Mucosa of stomach (tissue), 1 donor: Measurements from ENCODE around the gene S100A7A.
"Not testable (repeated sequence)": the region's sequence is repeated elsewhere in the genome, so short reads cannot be mapped to it uniquely, and the experiment has no call there.

ENCODE experiments used
- H3K27me3 ChIP-seq: one replicate; pipeline ENCODE4 v1.7.0; 2013; ENCODE audit warnings: mild to moderate bottlenecking, low read length; ENCODE audit not compliant: control insufficient read depth, insufficient read depth
- H3K36me3 ChIP-seq: one replicate; pipeline ENCODE4 v1.7.0; 2013; ENCODE audit warnings: low read length; ENCODE audit not compliant: control insufficient read depth, insufficient read depth
- H3K4me1 ChIP-seq: one replicate; pipeline ENCODE4 v1.7.0; 2013; ENCODE audit warnings: mild to moderate bottlenecking, low read length; ENCODE audit not compliant: control insufficient read depth, insufficient read depth
- H3K4me3 ChIP-seq: one replicate; pipeline ENCODE4 v1.7.0; 2013; ENCODE audit warnings: low read length
- H3K9ac ChIP-seq: one replicate; pipeline ENCODE4 v1.7.0; 2013; ENCODE audit warnings: mild to moderate bottlenecking, low read length, moderate library complexity
- H3K9me3 ChIP-seq: one replicate; pipeline ENCODE4 v1.7.0; 2013; ENCODE audit warnings: mild to moderate bottlenecking, low read length, moderate library complexity; ENCODE audit not compliant: control insufficient read depth
- donor health status: Pancreatic carcinoma.

The S100A7A gene

DNA sequence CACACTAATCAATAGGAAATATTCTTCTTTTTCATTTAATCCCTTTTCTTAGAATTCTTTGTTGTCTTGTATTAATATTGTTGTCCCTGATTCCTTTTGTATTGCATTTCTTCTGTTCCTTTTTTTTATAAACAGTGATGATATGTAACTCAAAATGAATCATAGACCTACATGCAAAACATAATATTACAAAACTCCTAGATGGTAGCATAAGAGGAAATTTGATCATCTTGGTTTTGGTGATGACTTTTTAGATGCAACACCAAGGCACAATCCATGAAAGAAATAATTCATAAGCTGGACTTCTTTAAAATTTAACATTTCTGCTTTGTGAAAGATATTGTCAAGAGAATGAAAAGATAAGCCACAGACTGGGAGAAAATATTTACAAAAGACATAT is 2.4 kb upstream of the S100A7A start:
- not testable (repeated sequence) for H3K27me3 ChIP-seq, H3K36me3 ChIP-seq, H3K9ac ChIP-seq, H3K4me3 ChIP-seq, H3K4me1 ChIP-seq, H3K9me3 ChIP-seq

DNA sequence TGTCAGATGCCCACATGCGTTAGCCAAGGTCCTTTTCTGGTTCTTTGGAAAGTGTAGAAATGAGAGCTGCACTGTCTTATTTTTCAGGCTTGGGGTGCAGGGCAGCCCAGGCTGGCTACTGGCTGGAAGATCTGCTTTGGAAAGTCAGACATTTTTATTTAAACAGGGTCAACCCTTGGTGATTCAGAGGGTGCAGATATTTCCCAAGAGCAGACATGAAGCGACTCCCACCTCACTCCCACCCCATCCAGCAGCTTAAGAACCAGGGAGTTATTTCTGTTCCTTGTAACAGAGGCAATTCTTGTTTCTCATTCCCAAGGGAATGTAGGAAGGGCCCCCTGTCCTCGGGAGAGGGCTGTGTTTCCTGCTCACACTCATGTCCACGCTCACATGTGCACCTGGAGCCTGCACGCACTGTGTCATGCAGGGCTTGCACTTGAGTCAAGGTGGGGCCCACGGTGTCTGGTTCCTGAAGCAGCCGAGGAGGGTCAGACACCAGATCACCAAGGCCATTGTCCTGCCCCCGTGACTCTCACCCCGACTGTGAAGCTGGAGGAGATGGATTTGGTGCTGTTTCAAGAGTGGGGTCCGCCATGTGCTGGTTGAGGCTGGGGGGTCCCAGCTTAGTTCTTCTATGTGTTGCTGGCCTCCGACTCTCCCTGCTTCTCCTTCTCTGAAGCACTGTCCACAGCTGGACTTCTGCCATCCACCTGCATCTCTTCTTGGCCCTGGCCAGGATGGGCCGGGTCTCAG is 992 bp downstream of the S100A7A start:
- Histone ChIP-seq H3K27me3 (no peaks in the 10 kb centered on the region), H3K4me1 (no peaks in the 10 kb centered on the region), H3K4me3 (no peak overlapping the region), H3K36me3 (no peaks in the 10 kb centered on the region), H3K9ac (no peak overlapping the region), H3K9me3 (no peaks in the 10 kb centered on the region)

DNA sequence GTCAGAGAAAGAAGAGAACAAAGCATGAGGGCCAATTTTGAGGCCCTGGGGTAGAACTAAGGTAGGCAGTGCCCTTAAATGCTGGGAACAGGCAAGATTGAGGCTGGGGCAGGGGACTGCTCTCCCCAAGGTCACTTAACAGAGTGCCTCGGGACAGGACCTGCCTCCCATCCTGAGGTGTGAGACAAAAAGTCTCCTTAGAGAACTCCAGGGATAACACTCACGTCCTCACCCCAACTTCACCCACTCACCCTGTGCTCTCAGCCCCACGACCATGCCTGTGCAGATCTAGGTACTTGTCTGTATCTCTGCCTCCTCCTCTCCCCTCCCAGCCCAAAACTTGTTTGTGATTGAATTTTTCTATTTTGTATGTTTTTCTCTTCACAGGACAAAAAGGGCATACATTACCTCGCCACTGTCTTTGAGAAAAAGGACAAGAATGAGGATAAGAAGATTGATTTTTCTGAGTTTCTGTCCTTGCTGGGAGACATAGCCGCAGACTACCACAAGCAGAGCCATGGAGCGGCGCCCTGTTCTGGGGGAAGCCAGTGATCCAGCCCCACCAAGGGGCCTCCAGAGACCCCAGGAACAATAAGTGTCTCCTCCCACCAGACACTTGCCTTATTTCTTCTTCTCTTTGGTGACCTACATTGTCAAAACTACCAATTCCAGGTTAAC is 2.6 kb downstream of the S100A7A start:
- H3K4me3 ChIP-seq, H3K36me3 ChIP-seq, H3K4me1 ChIP-seq, H3K9me3 ChIP-seq, H3K9ac ChIP-seq, H3K27me3 ChIP-seq: not testable (repeated sequence)

DNA sequence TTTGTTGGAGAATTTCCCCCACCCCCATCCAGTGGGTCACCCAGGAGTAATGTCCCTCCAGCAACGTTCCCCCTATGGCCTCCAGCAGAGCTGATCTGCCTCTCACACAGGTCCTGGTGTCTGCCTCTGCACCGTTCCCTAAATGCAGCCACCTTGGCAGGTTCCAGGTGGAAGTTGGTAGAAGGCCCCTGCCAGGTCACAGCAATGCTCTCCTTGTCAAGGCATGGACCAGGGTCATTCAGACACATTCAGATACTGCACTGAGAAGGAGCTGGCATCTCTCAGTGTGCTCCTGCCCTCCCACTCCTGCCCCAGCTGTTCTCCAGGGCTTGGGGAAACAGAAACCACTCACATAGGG is 3.1 kb downstream of the S100A7A start:
- H3K4me3 ChIP-seq, H3K36me3 ChIP-seq, H3K4me1 ChIP-seq, H3K9ac ChIP-seq, H3K9me3 ChIP-seq, H3K27me3 ChIP-seq: not testable (repeated sequence)

DNA sequence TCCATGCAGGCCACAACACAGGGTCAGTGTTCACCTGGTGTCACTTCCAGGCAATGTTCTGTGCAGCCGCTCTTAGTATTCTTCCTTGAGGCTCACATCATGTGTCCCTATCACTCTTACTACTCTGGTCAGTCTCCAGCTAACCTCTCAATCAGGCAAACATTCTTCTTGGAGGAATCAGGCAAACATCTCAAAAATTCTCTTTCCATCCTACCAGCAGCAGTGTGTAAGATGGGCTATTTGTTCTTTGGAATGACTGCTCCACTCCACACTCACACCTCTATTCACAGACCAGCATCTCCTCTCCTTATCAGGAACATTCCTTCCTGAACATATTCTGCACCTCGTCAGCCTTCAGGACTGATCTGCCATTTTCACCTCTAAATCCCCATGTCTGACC is 4.0 kb downstream of the S100A7A start:
- no peaks in the 10 kb centered on the region for H3K4me1 ChIP-seq
- no peak overlapping the region for H3K4me3 ChIP-seq

DNA sequence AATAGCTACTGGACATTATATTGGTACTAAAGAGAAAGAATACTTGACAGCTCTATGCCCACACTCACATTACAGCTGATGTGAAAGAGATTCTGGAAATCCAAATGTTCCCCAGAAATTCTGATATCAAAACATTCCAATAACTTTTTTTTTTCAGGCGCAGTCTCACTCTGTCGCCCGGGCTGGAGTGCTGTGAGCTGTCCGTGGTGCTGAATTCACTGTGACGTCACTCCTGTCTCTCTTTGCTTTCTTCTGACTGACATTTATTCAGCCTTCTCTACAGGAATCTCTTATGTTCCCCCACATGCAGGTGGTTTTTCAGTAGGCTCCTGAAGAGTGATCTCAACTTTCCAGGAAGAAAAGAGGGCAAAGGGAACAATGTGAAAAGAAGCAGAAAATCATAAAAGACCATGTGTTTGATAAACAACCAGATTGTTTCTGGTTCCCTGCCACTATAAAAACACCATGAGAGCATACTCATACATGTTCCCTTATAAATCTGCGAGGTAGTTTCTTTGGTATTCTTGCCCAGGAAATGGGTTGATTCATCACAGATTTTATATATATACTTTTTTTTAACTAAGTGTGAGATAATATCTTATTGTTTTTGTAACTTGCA is 6.2 kb downstream of the S100A7A start:
- H3K9ac ChIP-seq, result no peak overlapping the region
- H3K4me1 ChIP-seq, result no peaks in the 10 kb centered on the region
- H3K36me3 ChIP-seq, result no peaks in the 10 kb centered on the region
- no peak overlapping the region for H3K4me3 ChIP-seq
- H3K27me3 ChIP-seq, result no peaks in the 10 kb centered on the region
- H3K9me3 ChIP-seq, result no peaks in the 10 kb centered on the region

More for the DNA sequence above, 4.0 kb downstream of the S100A7A start:
- Histone ChIP-seq H3K9me3 (no peaks in the 10 kb centered on the region), H3K36me3 (no peaks in the 10 kb centered on the region), H3K9ac (no peak overlapping the region), H3K27me3 (no peaks in the 10 kb centered on the region)

DNA sequence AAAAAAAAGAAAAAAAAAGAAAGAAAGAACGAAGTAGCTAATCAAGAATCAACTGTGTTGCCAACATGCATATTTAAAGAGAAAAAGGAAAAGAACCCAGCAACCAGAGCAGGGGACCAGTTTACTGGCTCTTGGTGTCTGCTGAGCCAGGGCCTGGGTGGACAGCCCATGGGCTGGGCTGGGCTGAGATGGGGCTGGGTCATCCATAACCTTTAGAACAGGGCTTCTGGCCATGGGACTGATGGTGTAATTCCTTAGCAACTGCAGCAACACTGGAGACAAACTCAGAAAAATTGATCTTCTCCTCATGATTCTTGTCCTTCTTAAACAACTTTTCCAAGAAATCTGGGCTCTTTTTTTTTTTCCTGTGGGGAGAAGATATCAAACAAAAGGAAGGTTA is 10.5 kb downstream of the S100A7A start:
- no peaks in the 10 kb centered on the region for H3K27me3 ChIP-seq
- no peaks in the 10 kb centered on the region for H3K36me3 ChIP-seq
- no peak overlapping the region for H3K9ac ChIP-seq
- no peaks in the 10 kb centered on the region for H3K4me1 ChIP-seq
- H3K9me3 ChIP-seq, result no peaks in the 10 kb centered on the region
- H3K4me3 ChIP-seq, result no peak overlapping the region

DNA sequence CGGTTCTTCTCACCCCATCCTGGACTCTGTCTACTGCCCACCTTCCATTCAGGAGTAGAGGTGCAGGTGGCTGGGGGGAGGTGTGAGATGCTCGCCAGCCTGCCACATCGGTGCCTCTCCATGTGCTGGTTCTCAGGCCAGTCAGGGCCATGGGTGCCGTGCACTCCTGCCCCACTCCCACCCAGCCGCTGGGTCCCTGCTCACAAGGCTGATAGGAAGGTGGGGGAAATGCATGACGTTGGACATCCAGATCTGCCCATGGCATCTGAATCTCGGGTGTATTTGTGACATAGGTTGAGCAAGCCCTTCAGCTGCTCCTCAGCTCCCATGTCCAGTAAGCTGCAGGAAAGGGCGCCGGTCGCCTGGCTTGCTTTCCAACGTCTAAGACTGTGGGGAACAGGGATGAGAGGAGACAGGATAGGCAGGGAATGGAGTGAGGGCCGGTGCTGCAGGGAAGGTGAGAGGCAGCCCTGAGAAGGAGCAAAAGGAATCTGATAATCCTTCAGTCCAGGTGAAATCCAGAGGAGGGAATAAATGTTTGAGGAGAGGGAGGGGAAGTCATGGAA is 11.8 kb downstream of the S100A7A start:
- Histone ChIP-seq H3K36me3 (no peaks in the 10 kb centered on the region), H3K27me3 (no peaks in the 10 kb centered on the region), H3K9me3 (no peaks in the 10 kb centered on the region), H3K9ac (no peak overlapping the region), H3K4me3 (no peak overlapping the region), H3K4me1 (no peaks in the 10 kb centered on the region)

DNA sequence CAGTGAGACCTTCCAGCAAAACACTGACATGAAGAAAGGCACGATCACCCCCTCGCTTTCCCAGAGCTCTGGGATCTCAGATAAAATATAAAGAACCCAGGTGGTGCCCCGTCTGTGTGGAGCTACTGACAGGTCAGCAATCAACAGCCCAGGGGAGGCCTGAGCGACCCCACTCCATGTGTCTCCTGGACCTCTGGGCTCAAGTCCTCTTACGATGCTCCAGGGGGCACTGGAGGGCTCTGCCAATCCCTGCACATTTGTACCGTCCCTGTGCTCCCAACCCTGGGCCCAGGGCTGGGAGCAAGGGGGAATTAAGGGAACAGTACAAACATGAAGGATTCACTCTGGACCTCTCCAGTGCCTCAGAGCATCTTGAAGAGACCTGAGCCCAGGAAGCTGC is 12.5 kb downstream of the S100A7A start:
- no peaks in the 10 kb centered on the region for H3K36me3 ChIP-seq
- H3K9me3 ChIP-seq, result no peaks in the 10 kb centered on the region
- H3K4me1 ChIP-seq, result no peaks in the 10 kb centered on the region
- no peak overlapping the region for H3K4me3 ChIP-seq
- no peaks in the 10 kb centered on the region for H3K27me3 ChIP-seq
- H3K9ac ChIP-seq, result no peak overlapping the region

DNA sequence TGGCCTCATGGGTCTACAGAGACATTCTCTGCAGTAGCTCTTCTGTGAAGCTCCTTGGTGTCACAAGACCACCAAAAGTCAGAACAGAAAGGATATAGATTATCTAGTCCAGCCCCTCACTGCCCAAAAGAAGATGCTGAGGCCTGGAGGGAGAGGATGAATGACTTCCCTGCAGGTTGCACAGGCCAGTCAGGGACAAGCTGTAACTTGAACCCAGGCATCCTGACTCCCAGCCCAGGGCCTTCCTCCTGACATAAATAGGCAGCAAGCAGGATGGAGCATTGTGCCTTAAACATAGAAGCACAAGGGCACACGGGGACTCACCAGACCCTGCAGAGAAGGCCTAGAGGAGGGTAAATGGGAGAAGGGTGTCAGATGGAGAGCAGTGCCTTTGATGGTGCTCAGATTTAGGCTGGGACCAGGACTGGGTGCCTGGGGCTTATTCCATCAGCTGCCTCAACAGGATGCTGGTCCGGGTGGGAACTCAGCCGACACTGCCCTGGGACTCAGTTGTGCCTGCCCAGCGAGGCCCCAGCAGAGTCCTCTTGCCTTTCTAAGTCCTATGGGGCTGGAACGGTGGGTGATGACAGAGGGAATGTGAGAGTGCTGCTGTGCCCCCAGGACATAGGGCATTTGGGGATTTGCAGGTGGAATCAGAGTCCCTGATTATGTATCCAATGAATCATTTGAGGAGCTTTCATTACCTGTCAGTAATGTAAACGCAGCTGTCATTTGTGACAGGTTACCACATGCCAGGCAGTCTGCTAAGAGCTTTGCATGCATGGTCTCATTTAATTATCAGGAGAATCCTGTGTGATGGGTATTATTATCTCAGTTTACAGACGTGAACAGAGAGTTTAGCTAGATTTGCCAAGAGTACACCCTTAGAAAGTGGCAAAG is 13.2 kb downstream of the S100A7A start:
- Histone ChIP-seq H3K9ac (no peak overlapping the region), H3K27me3 (no peaks in the 10 kb centered on the region), H3K9me3 (no peaks in the 10 kb centered on the region), H3K36me3 (no peaks in the 10 kb centered on the region), H3K4me3 (no peak overlapping the region), H3K4me1 (no peaks in the 10 kb centered on the region)

DNA sequence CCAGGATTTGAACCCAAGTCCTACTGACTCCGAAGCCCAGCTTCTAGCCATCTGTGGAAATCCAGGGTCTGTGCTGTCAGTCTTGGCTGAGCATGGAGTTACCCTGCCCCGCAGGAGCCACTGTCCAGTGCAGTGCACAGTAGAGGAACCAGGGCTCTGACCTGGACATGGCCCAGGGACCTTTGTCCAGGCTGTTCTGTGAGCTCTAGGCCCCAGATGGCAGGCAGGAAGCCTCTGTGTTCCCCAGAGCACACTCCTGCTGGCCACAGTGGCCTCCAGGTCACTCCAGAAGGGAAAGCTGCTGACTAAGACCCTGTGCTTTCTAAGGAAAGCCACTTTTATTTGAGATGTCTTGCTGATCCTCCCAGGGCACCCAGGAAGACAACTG is 13.8 kb downstream of the S100A7A start:
- Histone ChIP-seq H3K4me3 (no peak overlapping the region), H3K9me3 (no peaks in the 10 kb centered on the region), H3K27me3 (no peaks in the 10 kb centered on the region), H3K9ac (no peak overlapping the region), H3K4me1 (no peaks in the 10 kb centered on the region), H3K36me3 (no peaks in the 10 kb centered on the region)
